HepG2 (cell line): ENCODE measurements around the gene GGT7. TPM values are rescaled to one million over a fixed set of nuclear protein-coding genes. Genes with fewer than 3 reads are reported as not detected.

Source experiments
- AKAP8 ChIP-seq: sonication (generic); formaldehyde crosslinking; IDR thresholded peaks from 2 replicates; pipeline ENCODE4 v1.5.1; 2020; ENCODE audit warnings: mild to moderate bottlenecking, missing genetic modification reagents
- BRD4 ChIP-seq: sonication (generic); formaldehyde crosslinking; IDR thresholded peaks from 2 replicates; pipeline ENCODE4 v1.4.0; 2020; ENCODE audit warnings: missing genetic modification reagents
- CBX1 ChIP-seq: IDR thresholded peaks from one replicate; pipeline ENCODE4 v1.6.1; 2016; ENCODE audit warnings: antibody characterized with exemption, low read depth
- FOXA3 ChIP-seq: IDR thresholded peaks from 2 replicates; pipeline ENCODE4 v1.6.1; 2016; ENCODE audit warnings: missing genetic modification reagents, missing compliant biosample characterization
- HMGXB4 ChIP-seq, 2 experiments: sonication (generic) in 1 of 2; formaldehyde crosslinking in 1 of 2; IDR thresholded peaks; 2 replicates each; pipeline versions ENCODE4 v1.4.0 to v1.6.1; 2018 to 2020; ENCODE audit warnings: missing genetic modification reagents in 2 of 2, borderline replicate concordance in 1 of 2, low read depth in 1 of 2, mild to moderate bottlenecking in 1 of 2, missing biosample characterization in 1 of 2
- HNRNPL ChIP-seq: fragments of 200-400 bp; formaldehyde crosslinking; IDR thresholded peaks from 2 replicates; pipeline ENCODE4 v1.6.1; 2017; ENCODE audit warnings: mild to moderate bottlenecking, low read depth, low read length
- NCOR1 ChIP-seq: fragments of 200-600 bp; sonication (generic); IDR thresholded peaks from 2 replicates; pipeline ENCODE4 v1.7.0; 2017; ENCODE audit warnings: antibody characterized with exemption, low read length, borderline replicate concordance
- NRL ChIP-seq: sonication (generic); formaldehyde crosslinking; IDR thresholded peaks from 2 replicates; pipeline ENCODE4 v1.5.0; 2020; ENCODE audit warnings: missing genetic modification reagents, mild to moderate bottlenecking, moderate library complexity, borderline replicate concordance
- PRDM15 ChIP-seq: sonication (generic); formaldehyde crosslinking; IDR thresholded peaks from 2 replicates; pipeline ENCODE4 v1.4.0; 2020; ENCODE audit warnings: missing genetic modification reagents
- SIN3B ChIP-seq: fragments of 150-350 bp; IDR thresholded peaks from 2 replicates; pipeline ENCODE4 v1.6.1; 2014; ENCODE audit warnings: low read length
- TBL1XR1 ChIP-seq: fragments of 150-350 bp; IDR thresholded peaks from 2 replicates; pipeline ENCODE4 v1.6.1; 2014; ENCODE audit warnings: borderline replicate concordance, low read length; ENCODE audit not compliant: partially characterized antibody
- ZBTB33 ChIP-seq: sonication (generic); formaldehyde crosslinking; IDR thresholded peaks from 2 replicates; pipeline ENCODE4 v1.4.0; 2020; ENCODE audit warnings: missing genetic modification reagents
- ZNF121 ChIP-seq: sonication (generic); formaldehyde crosslinking; IDR thresholded peaks from 2 replicates; pipeline ENCODE4 v1.5.0; 2020; ENCODE audit warnings: mild to moderate bottlenecking, missing genetic modification reagents
- ZNF674 ChIP-seq: sonication (generic); formaldehyde crosslinking; IDR thresholded peaks from 2 replicates; pipeline ENCODE4 v1.5.0; 2020; ENCODE audit warnings: low read depth, mild to moderate bottlenecking, missing genetic modification reagents
- ZNF687 ChIP-seq: sonication (generic); formaldehyde crosslinking; IDR thresholded peaks from 2 replicates; pipeline ENCODE4 v1.5.1; 2020; ENCODE audit warnings: mild to moderate bottlenecking, missing genetic modification reagents, moderate library complexity
- ZNF772 ChIP-seq: sonication (generic); formaldehyde crosslinking; IDR thresholded peaks from 2 replicates; pipeline ENCODE4 v1.5.0; 2020; ENCODE audit warnings: mild to moderate bottlenecking, missing genetic modification reagents
- polyA plus RNA-seq, 8 experiments: library from polyadenylated mRNA; depleted of rRNA in 3 of 8; stranded (reverse) in 7 of 8; unstranded in 1 of 8; fragments of >200 nt; fragmentation: Illumina TruSeq in 4 of 8; extraction: Trizol in 4 of 8; gene quantifications; 2 replicates each; pipeline versions ENCODE4 v1.2.1 to v1.2.3, GENCODE V29; 2011 to 2016; ENCODE audit warnings: low read depth in 4 of 8, missing spikeins in 1 of 8, mixed read lengths in 1 of 8; ENCODE audit not compliant: insufficient read depth in 1 of 8
- total RNA-seq, 5 experiments: library from RNA; depleted of rRNA; stranded (reverse); fragments of >200 nt; fragmentation: Illumina TruSeq; extraction: Trizol; gene quantifications; 2 replicates each; pipeline ENCODE4 v1.2.3, GENCODE V29; 2016; ENCODE audit warnings: low read depth in 1 of 5

Gene GGT7
- total and polyA plus RNA-seq, 2 of the 13 experiments (the other 11 are each of a cell fraction or from before 2014, with no cell fraction given), result 6.6 to 23.0 TPM

GRCh38 chr20:34875642-34876405 lies 3.2 kb upstream of the GGT7 start (continued):
- TF ChIP-seq ZNF687 (CRISPR knock-in tag) (no peak; the same call in 1 of the 2 replicates), NCOR1 (peak; percentile 49; the same call in 1 of the 2 replicates), ZBTB33 (0 out of 2 replicates have a peak, but pooled peaks have one; percentile 35), HMGXB4 (CRISPR knock-in tag; IDR thresholded peaks at IDR 0.05; ENCODE audit: borderline replicate concordance in 1 of 2, low read depth in 1 of 2) (no peak), SIN3B (no peak), ZNF772 (peak; percentile 15; the same call in 1 of the 2 replicates), PRDM15 (CRISPR knock-in tag) (0 out of 2 replicates have a peak, but pooled peaks have one; percentile 28), CBX1 (peak; percentile 22), NRL (no peak), ZNF121 (CRISPR knock-in tag) (no peak), AKAP8 (CRISPR knock-in tag) (peak; percentile 39; the same call in 1 of the 2 replicates), ZNF674 (CRISPR knock-in tag) (0 out of 2 replicates have a peak, but pooled peaks have one; percentile 2), TBL1XR1 (peak; percentile 6), BRD4 (CRISPR knock-in tag) (no peak), HNRNPL (no peak), FOXA3 (CRISPR knock-in tag) (0 out of 2 replicates have a peak, but pooled peaks have one; percentile 13)
